Activated effector memory CD4-positive, alpha-beta T cell treated with anti-CD3 and anti-CD28 coated beads, Interleukin-2, amount 50 U/mL, for 16 hours (primary cell): ENCODE results near the gene ATP6V0A1.
"Not testable (repeated sequence)": the region's sequence is repeated elsewhere in the genome, so short reads cannot be mapped to it uniquely, and the experiment has no call there.

ENCODE experiments used
- DNase-seq: peaks from one replicate; pipeline ENCODE4 v3.0.0-alpha.2; 2020

Gene ATP6V0A1

GRCh38 chr17:42521036-42521435, 62.4 kb downstream of the ATP6V0A1 start:
- no peak for DNase-seq

- no peak for DNase-seq
Observed at GRCh38 chr17:42521666-42522262, 63.1 kb downstream of the ATP6V0A1 start.

- no peak for DNase-seq
Observed at GRCh38 chr17:42522263-42522790, 63.6 kb downstream of the ATP6V0A1 start.

- DNase-seq: no peak
Observed at GRCh38 chr17:42522798-42523278, 64.2 kb downstream of the ATP6V0A1 start.

- no peak for DNase-seq
Observed at GRCh38 chr17:42525221-42525620, 66.5 kb downstream of the ATP6V0A1 start.

GRCh38 chr17:42526031-42526444, 67.4 kb downstream of the ATP6V0A1 start:
- DNase-seq: no peak

- DNase-seq: no peak
Observed at GRCh38 chr17:42527932-42528331, 69.3 kb downstream of the ATP6V0A1 start.

- DNase-seq: no peak
Observed at GRCh38 chr17:42529061-42529460, 70.4 kb downstream of the ATP6V0A1 start.

GRCh38 chr17:42530952-42531454, 72.3 kb downstream of the ATP6V0A1 start:
- DNase-seq: no peak

GRCh38 chr17:42531455-42532354, 73.0 kb downstream of the ATP6V0A1 start:
- DNase-seq: peak; percentile 84

GRCh38 chr17:42535155-42536047, 76.7 kb downstream of the ATP6V0A1 start:
- DNase-seq: no peak

GRCh38 chr17:42536048-42536371, 77.3 kb downstream of the ATP6V0A1 start, which contains the start of gene NAGLU:
Gene NAGLU, plus strand, starts transcription at chr17:42536241. Its CDS starts 32 bp downstream, at chr17:42536273.
- peak; percentile 94 for DNase-seq

GRCh38 chr17:42536372-42537155, 77.9 kb downstream of the ATP6V0A1 start:
- DNase-seq: peak; percentile 91

GRCh38 chr17:42537156-42537805, 78.6 kb downstream of the ATP6V0A1 start:
- no peak for DNase-seq

GRCh38 chr17:42537826-42538451, 79.3 kb downstream of the ATP6V0A1 start:
- DNase-seq: no peak

- DNase-seq: no peak
Observed at GRCh38 chr17:42538482-42538881, 79.8 kb downstream of the ATP6V0A1 start.

GRCh38 chr17:42540558-42540957, 81.9 kb downstream of the ATP6V0A1 start:
- DNase-seq: not testable (repeated sequence)

GRCh38 chr17:42541041-42541833, 82.6 kb downstream of the ATP6V0A1 start:
- no peak for DNase-seq

- DNase-seq: no peak
Observed at GRCh38 chr17:42543190-42544079, 84.8 kb downstream of the ATP6V0A1 start.
